Suprapubic skin (tissue), 4 donors: Measurements from ENCODE around the gene ARHGAP6. TPM values are rescaled to one million over a fixed set of nuclear protein-coding genes. Genes with fewer than 3 reads are reported as not detected.

Experiments used
- DNase-seq, 2 donors: peaks; one replicate each; pipeline ENCODE4 v3.0.0-alpha.2; 2019; ENCODE audit warnings: low spot score in 2 of 2
- H3K27ac ChIP-seq: fragments of 200-600 bp; sonication (generic); one replicate; pipeline ENCODE4 v1.5.1; 2019
- H3K27me3 ChIP-seq: fragments of 200-600 bp; sonication (generic); one replicate; pipeline ENCODE4 v1.5.1; 2019
- H3K36me3 ChIP-seq: fragments of 200-600 bp; sonication (generic); one replicate; pipeline ENCODE4 v1.5.1; 2019
- H3K4me1 ChIP-seq: fragments of 200-600 bp; sonication (generic); one replicate; pipeline ENCODE4 v1.5.1; 2019
- H3K4me3 ChIP-seq: fragments of 200-600 bp; sonication (generic); one replicate; pipeline ENCODE4 v1.5.1; 2019; ENCODE audit warnings: mild to moderate bottlenecking
- H3K9me3 ChIP-seq: fragments of 200-600 bp; sonication (generic); one replicate; pipeline ENCODE4 v1.5.1; 2019
- CTCF ChIP-seq, 2 donors: fragments of 200-600 bp in 1 of 2; fragments of 450-650 bp in 1 of 2; sonication (generic) in 1 of 2; IDR thresholded peaks; one replicate each; pipeline ENCODE4 v1.5.1; 2016 to 2019; ENCODE audit warnings: antibody characterized with exemption in 2 of 2, mild to moderate bottlenecking in 1 of 2, moderate library complexity in 1 of 2
- EP300 ChIP-seq: sonication (generic); formaldehyde crosslinking; IDR thresholded peaks from one replicate; pipeline ENCODE4 v1.6.1; 2017; ENCODE audit warnings: antibody characterized with exemption
- POLR2A ChIP-seq, 2 donors: fragments of 450-650 bp; IDR thresholded peaks; one replicate each; pipeline ENCODE4 v1.6.1; 2017; ENCODE audit warnings: antibody characterized with exemption in 2 of 2, mild to moderate bottlenecking in 2 of 2, moderate library complexity in 2 of 2
- POLR2AphosphoS5 ChIP-seq, 3 donors: sonication (generic); formaldehyde crosslinking; IDR thresholded peaks; one replicate each; pipeline ENCODE4 v1.6.1; 2017; ENCODE audit warnings: antibody characterized with exemption in 3 of 3
- WGBS: methylation state at CpG from one replicate; pipeline ENCODE4 v1.1.5; 2018; 5-methylcytosine and 5-hydroxymethylcytosine counted together
- total RNA-seq, 4 donors: library from RNA; depleted of rRNA; stranded (reverse); fragments of >200 nt; gene quantifications; one replicate each; pipeline ENCODE4 v1.1.0, GENCODE V29; 2016

The ARHGAP6 gene
- total RNA-seq, 4 donors from 2014 or later = 1.6 to 6.7 (median 3.1) TPM

GRCh38 chrX:11446336-11446735 lies 219.4 kb downstream of the ARHGAP6 start:
- Histone ChIP-seq H3K4me3 (no peak overlapping the region), H3K4me1 (peaks cover 2% of the 10 kb centered on the region), H3K27me3 (no peaks in the 10 kb centered on the region), H3K36me3 (no peaks in the 10 kb centered on the region), H3K27ac (no peak overlapping the region), H3K9me3 (no peaks in the 10 kb centered on the region)
- TF ChIP-seq EP300 (no peak), CTCF (IDR thresholded peaks at IDR 0.05) (no peak), POLR2A (IDR thresholded peaks at IDR 0.05) (no peak), POLR2AphosphoS5 (IDR thresholded peaks at IDR 0.05) (no peak)
- 32% methylated on average over 2 of the region's 2 CpGs for WGBS
- DNase-seq = no peak

- no peak overlapping the region for H3K27ac ChIP-seq
Observed at GRCh38 chrX:11445540-11445939, 220.2 kb downstream of the ARHGAP6 start.

GRCh38 chrX:11444052-11444451 lies 221.7 kb downstream of the ARHGAP6 start:
- no peaks in the 10 kb centered on the region for H3K9me3 ChIP-seq
- no peak for DNase-seq
- TF ChIP-seq EP300 (no peak), POLR2AphosphoS5 (IDR thresholded peaks at IDR 0.05) (no peak), POLR2A (IDR thresholded peaks at IDR 0.05) (no peak), CTCF (IDR thresholded peaks at IDR 0.05) (no peak)
- no peaks in the 10 kb centered on the region for H3K36me3 ChIP-seq
- peaks cover 2% of the 10 kb centered on the region for H3K4me1 ChIP-seq
- no peaks in the 10 kb centered on the region for H3K27me3 ChIP-seq
- 55% methylated on average over 3 of the region's 3 CpGs for WGBS
- no peak overlapping the region for H3K27ac ChIP-seq
- no peak overlapping the region for H3K4me3 ChIP-seq

More at GRCh38 chrX:11445540-11445939, 220.2 kb downstream of the ARHGAP6 start:
- DNase-seq = no peak
- Histone ChIP-seq H3K27me3 (no peaks in the 10 kb centered on the region), H3K4me1 (peaks cover 2% of the 10 kb centered on the region), H3K4me3 (no peak overlapping the region), H3K9me3 (no peaks in the 10 kb centered on the region), H3K36me3 (no peaks in the 10 kb centered on the region)
- WGBS = 55% methylated on average over 2 of the region's 2 CpGs
- TF ChIP-seq CTCF (IDR thresholded peaks at IDR 0.05) (no peak), POLR2AphosphoS5 (IDR thresholded peaks at IDR 0.05) (no peak), POLR2A (IDR thresholded peaks at IDR 0.05) (no peak), EP300 (no peak)

GRCh38 chrX:11439846-11440245 lies 225.9 kb downstream of the ARHGAP6 start:
- H3K9me3 ChIP-seq = no peaks in the 10 kb centered on the region
- no peaks in the 10 kb centered on the region for H3K27me3 ChIP-seq
- DNase-seq = no peak
- no peaks in the 10 kb centered on the region for H3K36me3 ChIP-seq
- no peak for TF ChIP-seq POLR2A (IDR thresholded peaks at IDR 0.05)
- TF ChIP-seq EP300 = no peak
- TF ChIP-seq CTCF (IDR thresholded peaks at IDR 0.05) = no peak
- TF ChIP-seq POLR2AphosphoS5 (IDR thresholded peaks at IDR 0.05) = no peak
- H3K4me1 ChIP-seq = no peaks in the 10 kb centered on the region
- WGBS = 49% methylated on average over 2 of the region's 2 CpGs
- H3K27ac ChIP-seq = no peak overlapping the region
- no peak overlapping the region for H3K4me3 ChIP-seq

- H3K27me3 ChIP-seq = no peaks in the 10 kb centered on the region
- WGBS = 39% methylated on average over 4 of the region's 4 CpGs
- peak overlapping the region; percentile 38 for H3K27ac ChIP-seq
- TF ChIP-seq POLR2AphosphoS5 (IDR thresholded peaks at IDR 0.05) (no peak), EP300 (no peak), POLR2A (IDR thresholded peaks at IDR 0.05) (no peak), CTCF (IDR thresholded peaks at IDR 0.05) (no peak)
- DNase-seq = no peak
- H3K36me3 ChIP-seq = no peaks in the 10 kb centered on the region
- no peaks in the 10 kb centered on the region for H3K9me3 ChIP-seq
- no peaks in the 10 kb centered on the region for H3K4me1 ChIP-seq
- no peak overlapping the region for H3K4me3 ChIP-seq
Observed at GRCh38 chrX:11438767-11439166, 227.0 kb downstream of the ARHGAP6 start.
